Measurements from ENCODE around the gene ARHGAP5.

The ARHGAP5 gene

GRCh38 chr14:32169191-32169590 lies 92.1 kb downstream of the ARHGAP5 start:
- DNase-seq = no peak
- Histone ChIP-seq H3K4me1 (ENCODE audit: low read length) (peaks cover 11% of the 10 kb centered on the region), H3K9me2 (replicated peaks; ENCODE audit: insufficient read depth, low read length) (no peaks in the 10 kb centered on the region), H3K4me3 (ENCODE audit: low read length) (no peak overlapping the region), H3K36me3 (replicated peaks; ENCODE audit: insufficient read depth, low read length) (no peaks in the 10 kb centered on the region), H3K27me3 (replicated peaks; ENCODE audit: insufficient read depth, low read length) (no peaks in the 10 kb centered on the region), H3K79me2 (ENCODE audit: low read length) (no peaks in the 10 kb centered on the region), H3F3A (ENCODE audit: insufficient read depth, low read length) (no peaks in the 10 kb centered on the region), H3K27ac (ENCODE audit: low read length) (no peak overlapping the region), H4K20me1 (ENCODE audit: insufficient read depth, low read length) (no peaks in the 10 kb centered on the region), H3K9me3 (replicated peaks; ENCODE audit: insufficient read depth, low read length) (no peaks in the 10 kb centered on the region), H3K9ac (ENCODE audit: low read length) (no peak overlapping the region), H3K4me2 (ENCODE audit: low read depth, low read length) (no peak overlapping the region), H2AFZ (ENCODE audit: low read length) (no peak overlapping the region)
- TF ChIP-seq CTCF (IDR thresholded peaks at IDR 0.05; ENCODE audit: low read length) (no peak), EZH2 (optimal IDR thresholded peaks at IDR 0.05; ENCODE audit: low read depth, low read length) (no peak), EZH2phosphoT487 (IDR thresholded peaks at IDR 0.05; ENCODE audit: low read length) (no peak)

- Histone ChIP-seq H3K79me2 (ENCODE audit: low read length) (no peaks in the 10 kb centered on the region), H3K4me1 (ENCODE audit: low read length) (peaks cover 3% of the 10 kb centered on the region; the same call in 1 of the 2 replicates), H4K20me1 (ENCODE audit: insufficient read depth, low read length) (no peaks in the 10 kb centered on the region), H3K36me3 (replicated peaks; ENCODE audit: insufficient read depth, low read length) (no peaks in the 10 kb centered on the region), H3K9ac (ENCODE audit: low read length) (no peak overlapping the region), H3K27me3 (replicated peaks; ENCODE audit: insufficient read depth, low read length) (no peaks in the 10 kb centered on the region), H3K9me2 (replicated peaks; ENCODE audit: insufficient read depth, low read length) (no peaks in the 10 kb centered on the region), H3F3A (ENCODE audit: insufficient read depth, low read length) (no peaks in the 10 kb centered on the region), H2AFZ (ENCODE audit: low read length) (no peak overlapping the region), H3K27ac (ENCODE audit: low read length) (no peak overlapping the region), H3K4me3 (ENCODE audit: low read length) (no peak overlapping the region), H3K4me2 (ENCODE audit: low read depth, low read length) (no peak overlapping the region), H3K9me3 (replicated peaks; ENCODE audit: insufficient read depth, low read length) (no peaks in the 10 kb centered on the region)
- no peak for DNase-seq
- TF ChIP-seq CTCF (IDR thresholded peaks at IDR 0.05; ENCODE audit: low read length) = no peak
- no peak for TF ChIP-seq EZH2phosphoT487 (IDR thresholded peaks at IDR 0.05; ENCODE audit: low read length)
- no peak for TF ChIP-seq EZH2 (optimal IDR thresholded peaks at IDR 0.05; ENCODE audit: low read depth, low read length)
Observed at GRCh38 chr14:32171469-32171868, 94.4 kb downstream of the ARHGAP5 start.

GRCh38 chr14:32183151-32184058 lies 106.3 kb downstream of the ARHGAP5 start:
- H4K20me1 ChIP-seq (ENCODE audit: insufficient read depth, low read length) = no peaks in the 10 kb centered on the region
- H3K27ac ChIP-seq (ENCODE audit: low read length) = no peak overlapping the region
- H3F3A ChIP-seq (ENCODE audit: insufficient read depth, low read length) = peaks cover 3% of the 10 kb centered on the region; the same call in 1 of the 2 replicates
- peaks cover 14% of the 10 kb centered on the region for H3K4me1 ChIP-seq (ENCODE audit: low read length)
- TF ChIP-seq EZH2phosphoT487 (IDR thresholded peaks at IDR 0.05; ENCODE audit: low read length) (no peak), CTCF (IDR thresholded peaks at IDR 0.05; ENCODE audit: low read length) (no peak), EZH2 (optimal IDR thresholded peaks at IDR 0.05; ENCODE audit: low read depth, low read length) (no peak)
- H3K9me3 ChIP-seq (replicated peaks; ENCODE audit: insufficient read depth, low read length) = no peaks in the 10 kb centered on the region
- DNase-seq = no peak
- no peaks in the 10 kb centered on the region for H3K27me3 ChIP-seq (replicated peaks; ENCODE audit: insufficient read depth, low read length)
- no peak overlapping the region for H3K4me2 ChIP-seq (ENCODE audit: low read depth, low read length)
- H3K79me2 ChIP-seq (ENCODE audit: low read length) = no peaks in the 10 kb centered on the region
- H3K9ac ChIP-seq (ENCODE audit: low read length) = no peak overlapping the region
- H2AFZ ChIP-seq (ENCODE audit: low read length) = no peak overlapping the region
- H3K4me3 ChIP-seq (ENCODE audit: low read length) = no peak overlapping the region
- no peaks in the 10 kb centered on the region for H3K36me3 ChIP-seq (replicated peaks; ENCODE audit: insufficient read depth, low read length)
- H3K9me2 ChIP-seq (replicated peaks; ENCODE audit: insufficient read depth, low read length) = no peaks in the 10 kb centered on the region
